H9 (cell line): Measurements from ENCODE around the gene CDKL5. TPM values are rescaled to one million over a fixed set of nuclear protein-coding genes. Genes with fewer than 3 reads are reported as not detected.
"Not testable (repeated sequence)": the region's sequence is repeated elsewhere in the genome, so short reads cannot be mapped to it uniquely, and the experiment has no call there.

ENCODE experiments used
- DNase-seq: peaks from one replicate; pipeline ENCODE4 v3.0.0-alpha.2; 2017
- H2AFZ ChIP-seq: one replicate; pipeline ENCODE4 v1.6.1; 2013; ENCODE audit warnings: mild to moderate bottlenecking, low read length, control low read depth, moderate library complexity
- H2AK5ac ChIP-seq: 2 replicates; pipeline ENCODE4 v1.6.1; 2013; ENCODE audit warnings: low read length, control low read depth, mixed read lengths; ENCODE audit not compliant: insufficient read length
- H2BK120ac ChIP-seq: one replicate; pipeline ENCODE4 v1.6.1; 2013; ENCODE audit warnings: low read depth, mild to moderate bottlenecking, low read length, control low read depth, inconsistent platforms; ENCODE audit not compliant: poor library complexity, severe bottlenecking
- H2BK12ac ChIP-seq: 2 replicates; pipeline ENCODE4 v1.6.1; 2013; ENCODE audit warnings: low read length, control low read depth, mixed read lengths, low read depth; ENCODE audit not compliant: insufficient read length
- H2BK15ac ChIP-seq: 2 replicates; pipeline ENCODE4 v1.6.1; 2013; ENCODE audit warnings: low read depth, low read length, control low read depth
- H2BK20ac ChIP-seq: one replicate; pipeline ENCODE4 v1.6.1; 2013; ENCODE audit warnings: low read depth, mild to moderate bottlenecking, low read length, control low read depth, inconsistent platforms; ENCODE audit not compliant: poor library complexity, severe bottlenecking
- H2BK5ac ChIP-seq: 2 replicates; pipeline ENCODE4 v1.6.1; 2013; ENCODE audit warnings: low read length, control low read depth, mixed read lengths; ENCODE audit not compliant: insufficient read length
- H3K14ac ChIP-seq: 2 replicates; pipeline ENCODE4 v1.6.1; 2013; ENCODE audit warnings: low read length, control low read depth; ENCODE audit not compliant: insufficient read depth
- H3K18ac ChIP-seq: 2 replicates; pipeline ENCODE4 v1.6.1; 2013; ENCODE audit warnings: low read depth, mild to moderate bottlenecking, mixed read lengths, low read length, control low read depth; ENCODE audit not compliant: insufficient read length
- H3K23ac ChIP-seq: 2 replicates; pipeline ENCODE4 v1.6.1; 2013; ENCODE audit warnings: low read length, control low read depth, mixed read lengths, low read depth; ENCODE audit not compliant: insufficient read length
- H3K23me2 ChIP-seq: 2 replicates; pipeline ENCODE4 v1.6.1; 2013; ENCODE audit warnings: low read depth, mild to moderate bottlenecking, mixed read lengths, low read length, control low read depth; ENCODE audit not compliant: insufficient read length, poor library complexity, severe bottlenecking
- H3K27ac ChIP-seq: 2 replicates; pipeline ENCODE4 v1.5.1; 2013; ENCODE audit warnings: low read length, control low read depth, mixed read lengths, low read depth; ENCODE audit not compliant: insufficient read length
- H3K27me3 ChIP-seq: 2 replicates; pipeline ENCODE4 v1.6.1; 2013; ENCODE audit warnings: low read length, control low read depth, inconsistent platforms; ENCODE audit not compliant: insufficient read depth
- H3K4ac ChIP-seq: 2 replicates; pipeline ENCODE4 v1.6.1; 2013; ENCODE audit warnings: low read depth, mild to moderate bottlenecking, control low read depth, inconsistent platforms, low read length, moderate library complexity
- H3K4me1 ChIP-seq: 2 replicates; pipeline ENCODE4 v1.6.1; 2013; ENCODE audit warnings: low read length, control low read depth, inconsistent platforms; ENCODE audit not compliant: insufficient read depth
- H3K4me2 ChIP-seq: 2 replicates; pipeline ENCODE4 v1.6.1; 2013; ENCODE audit warnings: low read length, control low read depth, mixed read lengths; ENCODE audit not compliant: insufficient read length, insufficient read depth
- H3K56ac ChIP-seq: 2 replicates; pipeline ENCODE4 v1.6.1; 2013; ENCODE audit warnings: low read depth, mild to moderate bottlenecking, mixed read lengths, low read length, control low read depth; ENCODE audit not compliant: insufficient read length
- H3K79me1 ChIP-seq: 2 replicates; pipeline ENCODE4 v1.6.1; 2013; ENCODE audit warnings: low read depth, mild to moderate bottlenecking, moderate library complexity, low read length, control low read depth, inconsistent platforms; ENCODE audit not compliant: insufficient read depth, poor library complexity, severe bottlenecking
- H3K79me2 ChIP-seq: 2 replicates; pipeline ENCODE4 v1.6.1; 2013; ENCODE audit warnings: low read length, control low read depth, inconsistent platforms; ENCODE audit not compliant: insufficient read depth
- H3K9ac ChIP-seq: 2 replicates; pipeline ENCODE4 v1.6.1; 2013; ENCODE audit warnings: low read length, control low read depth, mixed read lengths; ENCODE audit not compliant: insufficient read length; ENCODE audit errors: extremely low read depth
- H3K9me3 ChIP-seq: one replicate; pipeline ENCODE4 v1.6.1; 2013; ENCODE audit warnings: low read depth, low read length, inconsistent platforms; ENCODE audit not compliant: control insufficient read depth
- H3T11ph ChIP-seq: one replicate; pipeline ENCODE4 v1.6.1; 2013; ENCODE audit warnings: mild to moderate bottlenecking, low read length, control low read depth, inconsistent platforms
- H4K20me1 ChIP-seq: one replicate; pipeline ENCODE4 v1.6.1; 2013; ENCODE audit not compliant: control insufficient read depth, insufficient read length, insufficient read depth
- H4K5ac ChIP-seq: 2 replicates; pipeline ENCODE4 v1.6.1; 2013; ENCODE audit warnings: low read depth, mild to moderate bottlenecking, mixed read lengths, low read length, control low read depth; ENCODE audit not compliant: insufficient read length
- H4K8ac ChIP-seq: replicated peaks from 2 replicates; pipeline ENCODE4 v1.6.1; 2013; ENCODE audit warnings: low read length, control low read depth, mixed read lengths, low read depth; ENCODE audit not compliant: insufficient read length
- H4K91ac ChIP-seq: 2 replicates; pipeline ENCODE4 v1.6.1; 2013; ENCODE audit warnings: low read depth, mild to moderate bottlenecking, moderate library complexity, mixed read lengths, low read length, control low read depth; ENCODE audit not compliant: insufficient read length
- H3K27ac Mint-ChIP-seq, 3 experiments: 2 replicates in 2 of 3; 3 replicates in 1 of 3; pipeline ENCODE4 v1.8.0; 2020 to 2021; ENCODE audit warnings: mixed read lengths in 3 of 3, mild to moderate bottlenecking in 1 of 3, moderate library complexity in 1 of 3
- H3K27me3 Mint-ChIP-seq: 2 replicates; pipeline ENCODE4 v1.8.0; 2021; ENCODE audit warnings: low read depth, mild to moderate bottlenecking, moderate library complexity, mixed read lengths
- H3K36me3 Mint-ChIP-seq, 3 experiments: 2 replicates in 2 of 3; 3 replicates in 1 of 3; pipeline ENCODE4 v1.8.0; 2020 to 2021; ENCODE audit warnings: low read depth in 3 of 3, mixed read lengths in 3 of 3; ENCODE audit not compliant: insufficient read depth in 1 of 3
- H3K4me1 Mint-ChIP-seq, 2 experiments: 2 replicates each; pipeline ENCODE4 v1.8.0; 2020; ENCODE audit warnings: mixed read lengths in 2 of 2
- H3K4me3 Mint-ChIP-seq, 2 experiments: 2 replicates in 1 of 2; 3 replicates in 1 of 2; pipeline ENCODE4 v1.8.0; 2020 to 2021; ENCODE audit warnings: mild to moderate bottlenecking in 2 of 2, mixed read lengths in 2 of 2, moderate library complexity in 1 of 2
- H3K9me3 Mint-ChIP-seq, 2 experiments: 2 replicates in 1 of 2; 3 replicates in 1 of 2; pipeline ENCODE4 v1.8.0; 2020; ENCODE audit warnings: mild to moderate bottlenecking in 2 of 2, mixed read lengths in 2 of 2, moderate library complexity in 1 of 2
- WGBS: extraction: QIAGEN DNeasy Blood & Tissue Kit; methylation state at CpG from one replicate; pipeline ENCODE4 v1.1.7; 2013; ENCODE audit warnings: missing lambda C conversion rate, low lambda C conversion rate, mixed read lengths; ENCODE audit not compliant: insufficient read length; ENCODE audit errors: extremely low coverage; 5-methylcytosine and 5-hydroxymethylcytosine counted together
- total RNA-seq: library from RNA; stranded (reverse); gene quantifications from 2 replicates; pipeline ENCODE4 v1.2.1, GENCODE V29; 2021
- TF ChIP-seq, protein P1 (sequence below): fragments of 200-600 bp; sonication (generic); conservative IDR thresholded peaks from 3 replicates; pipeline ENCODE4 v1.8.0; 2021; ENCODE audit warnings: antibody characterized with exemption, mild to moderate bottlenecking

Gene CDKL5
- total RNA-seq, 1 experiment from 2014 or later, result 19.5 TPM

- Histone ChIP-seq H3K23me2 (no peaks in the 10 kb centered on the region), H3K9ac (no peak overlapping the region), H2BK20ac (no peak overlapping the region), H3T11ph (no peak overlapping the region), H2BK12ac (no peak overlapping the region), H2BK5ac (no peak overlapping the region), H3K56ac (no peak overlapping the region), H3K27me3 (no peaks in the 10 kb centered on the region), H2BK15ac (no peak overlapping the region), H4K20me1 (no peaks in the 10 kb centered on the region), H3K23ac (no peak overlapping the region), H3K27ac (no peak overlapping the region), H3K18ac (no peak overlapping the region), H3K79me1 (no peaks in the 10 kb centered on the region), H4K5ac (no peak overlapping the region), H2BK120ac (no peak overlapping the region), H3K9me3 (peaks cover 10% of the 10 kb centered on the region), H3K79me2 (no peaks in the 10 kb centered on the region), H2AK5ac (no peak overlapping the region), H3K4ac (no peak overlapping the region), H3K14ac (no peak overlapping the region), H4K8ac (no peak overlapping the region), H3K4me1 (no peaks in the 10 kb centered on the region), H4K91ac (no peak overlapping the region), H3K4me2 (no peak overlapping the region), H2AFZ (no peak overlapping the region)
- no peak for DNase-seq
- no CpG with 5 or more reads among the region's 6 CpGs for WGBS
- H3K27me3 Mint-ChIP-seq, result no peaks in the 10 kb centered on the region
- H3K27ac Mint-ChIP-seq, result no peak overlapping the region
- peaks cover 41 to 42% of the 10 kb centered on the region in 2 experiments for H3K9me3 Mint-ChIP-seq
- no peaks in the 10 kb centered on the region for H3K4me1 Mint-ChIP-seq
- H3K4me3 Mint-ChIP-seq, result no peak overlapping the region
- peaks cover 0 to 21% (median 2%) of the 10 kb centered on the region in 3 experiments; a peak in 5 of 7 replicates for H3K36me3 Mint-ChIP-seq
- TF ChIP-seq, protein P1, sequence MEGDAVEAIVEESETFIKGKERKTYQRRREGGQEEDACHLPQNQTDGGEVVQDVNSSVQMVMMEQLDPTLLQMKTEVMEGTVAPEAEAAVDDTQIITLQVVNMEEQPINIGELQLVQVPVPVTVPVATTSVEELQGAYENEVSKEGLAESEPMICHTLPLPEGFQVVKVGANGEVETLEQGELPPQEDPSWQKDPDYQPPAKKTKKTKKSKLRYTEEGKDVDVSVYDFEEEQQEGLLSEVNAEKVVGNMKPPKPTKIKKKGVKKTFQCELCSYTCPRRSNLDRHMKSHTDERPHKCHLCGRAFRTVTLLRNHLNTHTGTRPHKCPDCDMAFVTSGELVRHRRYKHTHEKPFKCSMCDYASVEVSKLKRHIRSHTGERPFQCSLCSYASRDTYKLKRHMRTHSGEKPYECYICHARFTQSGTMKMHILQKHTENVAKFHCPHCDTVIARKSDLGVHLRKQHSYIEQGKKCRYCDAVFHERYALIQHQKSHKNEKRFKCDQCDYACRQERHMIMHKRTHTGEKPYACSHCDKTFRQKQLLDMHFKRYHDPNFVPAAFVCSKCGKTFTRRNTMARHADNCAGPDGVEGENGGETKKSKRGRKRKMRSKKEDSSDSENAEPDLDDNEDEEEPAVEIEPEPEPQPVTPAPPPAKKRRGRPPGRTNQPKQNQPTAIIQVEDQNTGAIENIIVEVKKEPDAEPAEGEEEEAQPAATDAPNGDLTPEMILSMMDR, result no peak
Observed at GRCh38 chrX:18582910-18583493, 157.6 kb downstream of the CDKL5 start.

DNA sequence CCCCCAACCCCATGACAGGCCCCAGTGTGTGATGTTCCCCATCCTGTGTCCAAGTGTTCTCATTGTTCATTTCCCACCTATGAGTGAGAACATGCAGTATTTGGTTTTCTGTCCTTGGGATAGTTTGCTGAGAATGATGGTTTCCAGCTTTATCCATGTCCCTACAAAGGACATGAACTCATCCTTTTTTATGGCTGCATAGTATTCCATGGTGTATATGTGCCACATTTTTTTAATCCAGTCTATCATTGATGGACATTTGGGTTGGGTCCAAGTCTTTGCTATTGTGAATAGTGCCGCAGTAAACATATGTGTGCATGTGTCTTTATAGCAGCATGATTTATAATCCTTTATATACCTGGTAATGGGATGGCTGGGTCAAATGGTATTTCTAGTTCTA lies 163.9 kb downstream of the CDKL5 start:
- not testable (repeated sequence) for H3T11ph ChIP-seq, H2BK120ac ChIP-seq, H3K4me3 Mint-ChIP-seq, H3K27me3 Mint-ChIP-seq, H2BK15ac ChIP-seq, H4K5ac ChIP-seq, H3K56ac ChIP-seq, H3K23ac ChIP-seq, H3K27me3 ChIP-seq, H3K4ac ChIP-seq, H3K14ac ChIP-seq, H2BK5ac ChIP-seq, H2AFZ ChIP-seq, H3K4me2 ChIP-seq, H2BK12ac ChIP-seq, DNase-seq, H3K18ac ChIP-seq, H3K23me2 ChIP-seq, H3K27ac Mint-ChIP-seq, H4K8ac ChIP-seq, H3K4me1 ChIP-seq, H2AK5ac ChIP-seq, H4K91ac ChIP-seq, H3K79me2 ChIP-seq, H4K20me1 ChIP-seq, H3K4me1 Mint-ChIP-seq, H3K79me1 ChIP-seq, H3K9ac ChIP-seq, H3K27ac ChIP-seq, H2BK20ac ChIP-seq
- Mint-ChIP-seq H3K36me3 (peaks cover 14 to 40% (median 22%) of the 10 kb centered on the region in 3 experiments; a peak in 6 of 7 replicates), H3K9me3 (peaks cover 44 to 56% of the 10 kb centered on the region in 2 experiments)
- peaks cover 25% of the 10 kb centered on the region for H3K9me3 ChIP-seq
- no CpG with 5 or more reads among the region's 1 CpG for WGBS
